GM23338 (cell line): ENCODE data around the gene SFMBT2. TPM values are rescaled to one million over a fixed set of nuclear protein-coding genes. Genes with fewer than 3 reads are reported as not detected.
"Not testable (repeated sequence)": the region's sequence is repeated elsewhere in the genome, so short reads cannot be mapped to it uniquely, and the experiment has no call there.

Experiments used
- ATAC-seq: fragments of 200-7000 bp; cut with Tn5 transposase; 3 replicates; pipeline ENCODE4 v1.9.1; 2020
- DNase-seq: peaks from one replicate; pipeline ENCODE4 v3.0.0-alpha.2; 2015; ENCODE audit warnings: low spot score
- H2AFZ ChIP-seq: fragments of 200-600 bp; sonication (generic); 2 replicates; pipeline ENCODE4 v1.8.0; 2016; ENCODE audit warnings: antibody characterized with exemption, mild to moderate bottlenecking, moderate library complexity
- H3F3A ChIP-seq: fragments of 200-600 bp; sonication (generic); replicated peaks from 2 replicates; pipeline ENCODE4 v1.8.0; 2017; ENCODE audit warnings: antibody characterized with exemption, mixed run types, low read depth
- H3K27ac ChIP-seq: fragments of 200-600 bp; sonication (generic); 2 replicates; pipeline ENCODE4 v1.6.1; 2016; ENCODE audit warnings: low read depth
- H3K27me3 ChIP-seq: fragments of 200-600 bp; sonication (generic); 2 replicates; pipeline ENCODE4 v1.8.0; 2016; ENCODE audit warnings: mild to moderate bottlenecking, mixed run types, moderate library complexity; ENCODE audit not compliant: insufficient read depth
- H3K36me3 ChIP-seq: fragments of 200-600 bp; sonication (generic); 2 replicates; pipeline ENCODE4 v1.8.0; 2016; ENCODE audit warnings: mild to moderate bottlenecking; ENCODE audit not compliant: insufficient read depth
- H3K4me1 ChIP-seq: fragments of 200-600 bp; sonication (generic); 2 replicates; pipeline ENCODE4 v1.8.0; 2016; ENCODE audit warnings: mild to moderate bottlenecking, moderate library complexity; ENCODE audit not compliant: insufficient read depth
- H3K4me2 ChIP-seq: fragments of 200-600 bp; sonication (generic); 2 replicates; pipeline ENCODE4 v1.7.1; 2017; ENCODE audit warnings: mixed run types
- H3K4me3 ChIP-seq: fragments of 200-600 bp; sonication (generic); 2 replicates; pipeline ENCODE4 v1.6.1; 2016; ENCODE audit warnings: mixed run types
- H3K79me2 ChIP-seq: fragments of 200-600 bp; sonication (generic); replicated peaks from 2 replicates; pipeline ENCODE4 v1.8.0; 2017; ENCODE audit warnings: mild to moderate bottlenecking; ENCODE audit not compliant: insufficient read depth
- H3K9me2 ChIP-seq: fragments of 200-600 bp; sonication (generic); 2 replicates; pipeline ENCODE4 v1.8.0; 2017; ENCODE audit not compliant: insufficient read depth
- H4K20me1 ChIP-seq: fragments of 200-600 bp; sonication (generic); replicated peaks from 2 replicates; pipeline ENCODE4 v1.8.0; 2017; ENCODE audit warnings: mild to moderate bottlenecking; ENCODE audit not compliant: insufficient read depth
- H3K27ac Mint-ChIP-seq: 2 replicates; pipeline ENCODE4 v1.8.0; 2020; ENCODE audit warnings: inconsistent platforms, mild to moderate bottlenecking, moderate library complexity, mixed read lengths
- H3K27me3 Mint-ChIP-seq: 3 replicates; pipeline ENCODE4 v1.8.0; 2022; ENCODE audit warnings: low read depth, mild to moderate bottlenecking, moderate library complexity, mixed read lengths, inconsistent platforms; ENCODE audit not compliant: insufficient read depth, poor library complexity
- H3K36me3 Mint-ChIP-seq: 3 replicates; pipeline ENCODE4 v1.8.0; 2021; ENCODE audit warnings: low read depth, mild to moderate bottlenecking, inconsistent platforms, moderate library complexity, mixed read lengths
- H3K4me1 Mint-ChIP-seq: 3 replicates; pipeline ENCODE4 v1.8.0; 2020; ENCODE audit warnings: mild to moderate bottlenecking, inconsistent platforms, mixed read lengths
- H3K4me3 Mint-ChIP-seq: 3 replicates; pipeline ENCODE4 v1.8.0; 2021; ENCODE audit warnings: moderate library complexity, mild to moderate bottlenecking, inconsistent platforms, mixed read lengths
- H3K9me3 Mint-ChIP-seq: 3 replicates; pipeline ENCODE4 v1.8.0; 2020; ENCODE audit warnings: moderate library complexity, mild to moderate bottlenecking, inconsistent platforms, mixed read lengths
- CTCF ChIP-seq, 2 experiments: fragments of 200-600 bp in 1 of 2; sonication (generic) in 1 of 2; conservative IDR thresholded peaks; 2 replicates each; pipeline versions ENCODE4 v1.5.1 to v1.6.1; 2016 to 2017; ENCODE audit warnings: antibody characterized with exemption in 2 of 2, low read depth in 2 of 2, mild to moderate bottlenecking in 2 of 2, moderate library complexity in 1 of 2
- ETS1 ChIP-seq: IDR thresholded peaks from 2 replicates; pipeline ENCODE4 v1.6.1; 2016; ENCODE audit warnings: antibody characterized with exemption
- JUNB ChIP-seq: IDR thresholded peaks from one replicate; pipeline ENCODE4 v1.6.1; 2016; ENCODE audit warnings: antibody characterized with exemption; ENCODE audit not compliant: unreplicated experiment
- NANOG ChIP-seq: IDR thresholded peaks from 2 replicates; pipeline ENCODE4 v1.6.1; 2016; ENCODE audit warnings: antibody characterized with exemption, borderline replicate concordance
- POLR2AphosphoS5 ChIP-seq: IDR thresholded peaks from 2 replicates; pipeline ENCODE4 v1.6.1; 2016; ENCODE audit warnings: antibody characterized with exemption, low read depth
- REST ChIP-seq: IDR thresholded peaks from one replicate; pipeline ENCODE4 v1.6.1; 2018; ENCODE audit warnings: antibody characterized with exemption; ENCODE audit not compliant: unreplicated experiment
- STAT1 ChIP-seq: IDR thresholded peaks from one replicate; pipeline ENCODE4 v1.6.1; 2016; ENCODE audit warnings: antibody characterized with exemption; ENCODE audit not compliant: unreplicated experiment
- ZNF114 ChIP-seq: fragments of 250-450 bp; sonication (Bioruptor Pico); IDR thresholded peaks from 2 replicates; pipeline ENCODE4 v1.5.0; 2020; ENCODE audit warnings: mild to moderate bottlenecking, moderate library complexity
- ZNF331 ChIP-seq: fragments of 250-450 bp; sonication (Bioruptor Pico); IDR thresholded peaks from 2 replicates; pipeline ENCODE4 v1.5.0; 2020; ENCODE audit warnings: low read depth, mild to moderate bottlenecking, moderate library complexity
- ZNF462 ChIP-seq: fragments of 250-450 bp; sonication (Bioruptor Pico); IDR thresholded peaks from 2 replicates; pipeline ENCODE4 v1.5.0; 2020; ENCODE audit warnings: mild to moderate bottlenecking, moderate library complexity
- polyA plus RNA-seq: library from polyadenylated mRNA; unstranded; fragments of >200 nt; fragmentation: Nextera tagmentation; extraction: Ambion mirVana; gene quantifications from 2 replicates; pipeline ENCODE4 v1.2.1, GENCODE V29; 2016
- total RNA-seq: library from RNA; depleted of rRNA; stranded (reverse); fragments of >200 nt; shearing (Covaris generic); gene quantifications from 2 replicates; pipeline ENCODE4 v1.2.3, GENCODE V29; 2014

SFMBT2 gene
- total and polyA plus RNA-seq, 2 experiments from 2014 or later = 2.7 to 6.7 TPM

GRCh38 chr10:7184660-7185366, 226.0 kb downstream of the SFMBT2 start:
- H3K4me1 Mint-ChIP-seq = no peaks in the 10 kb centered on the region
- no peak overlapping the region for H2AFZ ChIP-seq
- no peak overlapping the region for H3K4me3 ChIP-seq
- H3K79me2 ChIP-seq = no peaks in the 10 kb centered on the region
- H3K27ac ChIP-seq = no peak overlapping the region
- H3F3A ChIP-seq = no peaks in the 10 kb centered on the region
- H3K27me3 ChIP-seq = no peaks in the 10 kb centered on the region
- H3K4me3 Mint-ChIP-seq = no peak overlapping the region
- no peak for DNase-seq
- H3K4me1 ChIP-seq = no peaks in the 10 kb centered on the region; the same call in 1 of the 2 replicates
- no peaks in the 10 kb centered on the region for H4K20me1 ChIP-seq
- no peaks in the 10 kb centered on the region for H3K36me3 ChIP-seq
- no peaks in the 10 kb centered on the region; the same call in 2 of the 3 replicates for H3K36me3 Mint-ChIP-seq
- ATAC-seq = no peak
- H3K27ac Mint-ChIP-seq = 0 out of 2 replicates have a peak overlapping the region, but pooled peaks have one; percentile 13
- TF ChIP-seq NANOG = no peak
- no peak for TF ChIP-seq ZNF462
- no peak for TF ChIP-seq POLR2AphosphoS5
- no peak for TF ChIP-seq STAT1
- TF ChIP-seq REST = no peak
- TF ChIP-seq JUNB = no peak
- TF ChIP-seq CTCF (conservative IDR thresholded peaks at IDR 0.05; ENCODE audit: low read depth in 2 of 2) = no peak
- TF ChIP-seq ZNF331 (CRISPR knock-in tag) = no peak
- TF ChIP-seq ZNF114 (CRISPR knock-in tag) = no peak
- TF ChIP-seq ETS1 = no peak
- no peaks in the 10 kb centered on the region for H3K9me3 Mint-ChIP-seq
- H3K27me3 Mint-ChIP-seq = peaks cover 3% of the 10 kb centered on the region
- no peak overlapping the region for H3K4me2 ChIP-seq
- peaks cover 7% of the 10 kb centered on the region; the same call in 1 of the 2 replicates for H3K9me2 ChIP-seq

GRCh38 chr10:7184116-7184515, 226.7 kb downstream of the SFMBT2 start:
- H3K79me2 ChIP-seq, H3K27ac ChIP-seq, H3K4me3 Mint-ChIP-seq, DNase-seq, H4K20me1 ChIP-seq, ATAC-seq, H3K4me3 ChIP-seq, H3K4me1 Mint-ChIP-seq, H3K36me3 Mint-ChIP-seq, H3K9me3 Mint-ChIP-seq, H3F3A ChIP-seq, H3K36me3 ChIP-seq, H3K27ac Mint-ChIP-seq, H2AFZ ChIP-seq, H3K9me2 ChIP-seq, H3K27me3 ChIP-seq, H3K27me3 Mint-ChIP-seq, H3K4me1 ChIP-seq, H3K4me2 ChIP-seq: not testable (repeated sequence)
